HEK293 (cell line): ENCODE data around the gene SERTAD3.

Experiments
- CTCF ChIA-PET: fragments of 350-600 bp; formaldehyde crosslinking; extraction: SDS; loops from one replicate; lab custom pipeline; 2021; ENCODE audit warnings: antibody characterized with exemption; lab: Yijun Ruan, JAX
- POLR2A ChIA-PET: fragments of 300-600 bp; formaldehyde crosslinking; extraction: SDS; loops from one replicate; lab custom pipeline; 2020; ENCODE audit warnings: antibody characterized with exemption, inconsistent platforms; lab: Yijun Ruan, JAX
- H3K27ac ChIP-seq: fragments of 200-500 bp; sonication (Bioruptor generic); 2 replicates; pipeline ENCODE4 v1.5.1; 2014; ENCODE audit warnings: low read depth, low read length, control low read depth, inconsistent platforms; ENCODE audit errors: extremely low read depth
- H3K36me3 ChIP-seq, 2 experiments: fragments of 200-500 bp in 1 of 2; sonication (Bioruptor generic) in 1 of 2; 1 replicate in 1 of 2; 2 replicates in 1 of 2; pipeline ENCODE4 v1.5.1; 2014 to 2017; ENCODE audit warnings: inconsistent platforms in 2 of 2, low read length in 2 of 2; ENCODE audit not compliant: control insufficient read depth in 2 of 2, insufficient read depth in 1 of 2
- H3K4me1 ChIP-seq: fragments of 200-500 bp; sonication (Bioruptor generic); 2 replicates; pipeline ENCODE4 v1.5.1; 2014; ENCODE audit warnings: mild to moderate bottlenecking, low read length, inconsistent platforms; ENCODE audit not compliant: control insufficient read depth, insufficient read depth
- H3K4me3 ChIP-seq: 2 replicates; pipeline ENCODE4 v1.5.1; 2011; ENCODE audit warnings: low read depth, mild to moderate bottlenecking, control low read depth, low read length, moderate library complexity
- H3K9me3 ChIP-seq: fragments of 200-500 bp; sonication (Bioruptor generic); 2 replicates; pipeline ENCODE4 v1.5.1; 2014; ENCODE audit warnings: low read depth, low read length, inconsistent platforms; ENCODE audit not compliant: control insufficient read depth, insufficient read depth
- ATF2 ChIP-seq: fragments of 450-650 bp; formaldehyde crosslinking; IDR thresholded peaks from 2 replicates; pipeline ENCODE4 v1.5.1; 2016; ENCODE audit warnings: missing biosample characterization, missing genetic modification characterization, low read depth
- RBAK ChIP-seq: fragments of 450-650 bp; formaldehyde crosslinking; IDR thresholded peaks from 2 replicates; pipeline ENCODE4 v1.5.1; 2016; ENCODE audit warnings: missing biosample characterization, missing genetic modification characterization
- SALL2 ChIP-seq: fragments of 450-650 bp; formaldehyde crosslinking; IDR thresholded peaks from 2 replicates; pipeline ENCODE4 v1.5.0; 2017; ENCODE audit warnings: missing biosample characterization, mild to moderate bottlenecking, missing genetic modification characterization, borderline replicate concordance
- TCF7L2 ChIP-seq: IDR thresholded peaks from 2 replicates; pipeline ENCODE4 v1.6.1; 2011; ENCODE audit warnings: low read depth, mild to moderate bottlenecking, inconsistent platforms, low read length, moderate library complexity, borderline replicate concordance
- YY2 ChIP-seq: fragments of 450-650 bp; formaldehyde crosslinking; IDR thresholded peaks from 2 replicates; pipeline ENCODE4 v1.5.1; 2016; ENCODE audit warnings: missing biosample characterization, missing genetic modification characterization
- ZBTB17 ChIP-seq: fragments of 450-650 bp; formaldehyde crosslinking; IDR thresholded peaks from 2 replicates; pipeline ENCODE4 v1.5.1; 2016; ENCODE audit warnings: missing biosample characterization, missing genetic modification characterization
- ZEB2 ChIP-seq: fragments of 450-650 bp; formaldehyde crosslinking; IDR thresholded peaks from 2 replicates; pipeline ENCODE4 v1.5.1; 2016; ENCODE audit warnings: missing biosample characterization, missing genetic modification characterization
- ZFP69B ChIP-seq: fragments of 450-650 bp; formaldehyde crosslinking; IDR thresholded peaks from 2 replicates; pipeline ENCODE4 v1.5.1; 2016; ENCODE audit warnings: missing biosample characterization, missing genetic modification characterization
- ZNF10 ChIP-seq: fragments of 450-650 bp; formaldehyde crosslinking; IDR thresholded peaks from 2 replicates; pipeline ENCODE4 v1.5.1; 2017; ENCODE audit warnings: missing biosample characterization, missing genetic modification characterization
- ZNF132 ChIP-seq: fragments of 450-650 bp; formaldehyde crosslinking; IDR thresholded peaks from 2 replicates; pipeline ENCODE4 v1.5.1; 2017; ENCODE audit warnings: missing biosample characterization, missing genetic modification characterization, borderline replicate concordance
- ZNF16 ChIP-seq: fragments of 450-650 bp; formaldehyde crosslinking; IDR thresholded peaks from 2 replicates; pipeline ENCODE4 v1.5.1; 2016; ENCODE audit warnings: low read depth, missing biosample characterization, missing genetic modification characterization
- ZNF174 ChIP-seq: fragments of 450-650 bp; formaldehyde crosslinking; IDR thresholded peaks from 2 replicates; pipeline ENCODE4 v1.5.0; 2017; ENCODE audit warnings: missing biosample characterization, mild to moderate bottlenecking, missing genetic modification characterization
- ZNF211 ChIP-seq: fragments of 450-650 bp; formaldehyde crosslinking; IDR thresholded peaks from 2 replicates; pipeline ENCODE4 v1.5.1; 2016; ENCODE audit warnings: low read depth, missing biosample characterization, missing genetic modification characterization
- ZNF274 ChIP-seq, 2 experiments: fragments of 200-500 bp in 1 of 2; fragments of 450-650 bp in 1 of 2; sonication (Bioruptor generic) in 1 of 2; formaldehyde crosslinking in 1 of 2; IDR thresholded peaks; 2 replicates each; pipeline versions ENCODE4 v1.5.1 to v1.6.1; 2014 to 2016; ENCODE audit warnings: borderline replicate concordance in 1 of 2, inconsistent platforms in 1 of 2, low read length in 1 of 2, missing biosample characterization in 1 of 2, missing genetic modification characterization in 1 of 2
- ZNF366 ChIP-seq: fragments of 450-650 bp; formaldehyde crosslinking; conservative IDR thresholded peaks from 2 replicates; pipeline ENCODE4 v1.5.1; 2016; ENCODE audit warnings: missing biosample characterization, missing genetic modification characterization
- ZNF404 ChIP-seq: fragments of 450-650 bp; formaldehyde crosslinking; IDR thresholded peaks from 2 replicates; pipeline ENCODE4 v1.5.1; 2017; ENCODE audit warnings: missing biosample characterization, missing genetic modification characterization
- ZNF449 ChIP-seq: fragments of 450-650 bp; formaldehyde crosslinking; IDR thresholded peaks from 2 replicates; pipeline ENCODE4 v1.5.1; 2017; ENCODE audit warnings: missing biosample characterization, mild to moderate bottlenecking, missing genetic modification characterization, moderate library complexity
- ZNF473 ChIP-seq: fragments of 450-650 bp; formaldehyde crosslinking; IDR thresholded peaks from 2 replicates; pipeline ENCODE4 v1.5.1; 2017; ENCODE audit warnings: missing biosample characterization, missing genetic modification characterization
- ZNF48 ChIP-seq: fragments of 450-650 bp; formaldehyde crosslinking; IDR thresholded peaks from 2 replicates; pipeline ENCODE4 v1.5.1; 2016; ENCODE audit warnings: missing biosample characterization, missing genetic modification characterization
- ZNF488 ChIP-seq: fragments of 450-650 bp; formaldehyde crosslinking; IDR thresholded peaks from 2 replicates; pipeline ENCODE4 v1.5.1; 2016; ENCODE audit warnings: missing biosample characterization, missing genetic modification characterization
- ZNF501 ChIP-seq: fragments of 450-650 bp; formaldehyde crosslinking; IDR thresholded peaks from 2 replicates; pipeline ENCODE4 v1.5.1; 2016; ENCODE audit warnings: missing biosample characterization, missing genetic modification characterization
- ZNF580 ChIP-seq: fragments of 450-650 bp; formaldehyde crosslinking; IDR thresholded peaks from 2 replicates; pipeline ENCODE4 v1.5.1; 2016; ENCODE audit warnings: missing biosample characterization, missing genetic modification characterization
- ZNF626 ChIP-seq: fragments of 450-650 bp; sonication (Bioruptor Pico); formaldehyde crosslinking; IDR thresholded peaks from 2 replicates; pipeline ENCODE4 v1.5.1; 2018; ENCODE audit warnings: missing biosample characterization, missing genetic modification characterization, inconsistent platforms
- ZNF658 ChIP-seq: fragments of 450-650 bp; formaldehyde crosslinking; IDR thresholded peaks from 2 replicates; pipeline ENCODE4; 2016; ENCODE audit warnings: missing biosample characterization, missing genetic modification characterization
- ZNF670 ChIP-seq: fragments of 450-650 bp; formaldehyde crosslinking; IDR thresholded peaks from 2 replicates; pipeline ENCODE4 v1.5.1; 2016; ENCODE audit warnings: missing biosample characterization, missing genetic modification characterization, low read depth
- ZNF692 ChIP-seq: fragments of 450-650 bp; formaldehyde crosslinking; IDR thresholded peaks from 2 replicates; pipeline ENCODE4 v1.5.1; 2016; ENCODE audit warnings: missing biosample characterization, missing genetic modification characterization
- ZNF843 ChIP-seq: fragments of 450-650 bp; formaldehyde crosslinking; IDR thresholded peaks from 2 replicates; pipeline ENCODE4 v1.5.1; 2016; ENCODE audit warnings: missing biosample characterization, missing genetic modification characterization

SERTAD3 gene

GRCh38 chr19:40444000-40444824, at the start of gene SERTAD3:
Gene SERTAD3, minus strand, starts transcription at chr19:40444335. Its CDS starts 2,255 bp downstream, at chr19:40442080.
- ChIA-PET CTCF (interaction anchor here (0.6 to 4.8 kb wide), 20 partner anchors 9 to 819 kb away, joined by 3 to 39 read pairs (median 4); partner anchors contain the start of genes BLVRB and SERTAD1), POLR2A (interaction anchor here (0.6 to 17.1 kb wide), 13 partner anchors 9 to 344 kb away, joined by 3 to 428 read pairs (median 13); partner anchors contain the start of genes BLVRB, C19orf47, PLD3 and SERTAD1)
- peak within 1 kb of the TSS; percentile 67 for H3K4me3 ChIP-seq
- peaks cover 27 to 31% of the 10 kb centered on the region in 2 experiments for H3K36me3 ChIP-seq
- H3K9me3 ChIP-seq, result no peaks in the 10 kb centered on the region
- H3K27ac ChIP-seq, result peak within 1 kb of the TSS; percentile 99
- peaks cover 14% of the 10 kb centered on the region for H3K4me1 ChIP-seq
- TF ChIP-seq ZNF211 (tag by site-specific recombination) (no peak), ZNF274 (IDR thresholded peaks at IDR 0.05; ENCODE audit: low read length) (no peak), ZNF274 (tag by site-specific recombination; IDR thresholded peaks at IDR 0.05; ENCODE audit: borderline replicate concordance) (no peak), TCF7L2 (no peak), ZNF16 (tag by site-specific recombination) (no peak), ZNF132 (tag by site-specific recombination) (no peak), ZFP69B (tag by site-specific recombination) (peak; percentile 51), ZNF10 (tag by site-specific recombination) (no peak), ZNF580 (tag by site-specific recombination) (peak; percentile 33; the same call in 1 of the 2 replicates), ZNF48 (tag by site-specific recombination) (no peak), ZBTB17 (peak; percentile 79), ZNF843 (tag by site-specific recombination) (peak; percentile 84; the same call in 1 of the 2 replicates), SALL2 (tag by site-specific recombination) (no peak), ZNF658 (tag by site-specific recombination) (no peak), ZNF449 (tag by site-specific recombination) (no peak; the same call in 1 of the 2 replicates), ZNF488 (tag by site-specific recombination) (no peak), ZNF626 (no peak), ZEB2 (tag by site-specific recombination) (peak; percentile 99), ZNF670 (tag by site-specific recombination) (no peak), RBAK (tag by site-specific recombination) (no peak), ZNF366 (tag by site-specific recombination) (no peak; the same call in 1 of the 2 replicates), ZNF174 (no peak), ATF2 (peak; percentile 94), ZNF692 (peak; percentile 97), YY2 (tag by site-specific recombination) (peak; percentile 13; the same call in 1 of the 2 replicates), ZNF501 (tag by site-specific recombination) (no peak; the same call in none of the 2 replicates), ZNF404 (tag by site-specific recombination) (no peak), ZNF473 (no peak)
